ENCODE results near the gene UNC13B.

The UNC13B gene

GRCh38 chr9:35353731-35354365, 192.0 kb downstream of the UNC13B start:
- no peak for DNase-seq (ENCODE audit: low spot score)
- CTCF ChIA-PET = interaction anchor here (0.6 kb wide), 1 partner anchor 717 kb away, joined by 3 read pairs; no protein-coding TSS in a partner anchor
- no peak overlapping the region for H3K27ac ChIP-seq
- TF ChIP-seq CTCF (conservative IDR thresholded peaks at IDR 0.05; ENCODE audit: low read depth) = no peak
- POLR2A ChIA-PET (ENCODE audit: low non-redundant PET) = no interaction called here

- ChIA-PET POLR2A (ENCODE audit: low non-redundant PET) (interaction anchor here (0.6 kb wide), 1 partner anchor 13 kb away, joined by 3 read pairs; no protein-coding TSS in a partner anchor), CTCF (interaction anchor here (0.6 to 1.2 kb wide), 6 partner anchors 8 to 995 kb away, joined by 3 read pairs; no protein-coding TSS in a partner anchor)
- no peak for DNase-seq (ENCODE audit: low spot score)
- H3K27ac ChIP-seq = no peak overlapping the region
- TF ChIP-seq CTCF (conservative IDR thresholded peaks at IDR 0.05; ENCODE audit: low read depth) = no peak
These were observed 194.1 kb downstream of the UNC13B start for GRCh38 chr9:35355939-35356338.

- no peak for DNase-seq (ENCODE audit: low spot score)
- TF ChIP-seq CTCF (conservative IDR thresholded peaks at IDR 0.05; ENCODE audit: low read depth) = no peak
- ChIA-PET POLR2A (ENCODE audit: low non-redundant PET) (no interaction called here), CTCF (interaction anchor here (0.7 kb wide), 2 partner anchors 9 to 196 kb away, joined by 3 to 6 read pairs; partner anchors contain the start of gene UNC13B)
- no peak overlapping the region for H3K27ac ChIP-seq
These were observed 195.3 kb downstream of the UNC13B start for GRCh38 chr9:35357116-35357515.

- ChIA-PET CTCF (interaction anchor here (0.7 to 0.9 kb wide), 3 partner anchors 9 to 239 kb away, joined by 3 to 6 read pairs (median 3); partner anchors contain the start of gene UNC13B), POLR2A (ENCODE audit: low non-redundant PET) (no interaction called here)
- TF ChIP-seq CTCF (conservative IDR thresholded peaks at IDR 0.05; ENCODE audit: low read depth) = no peak
- H3K27ac ChIP-seq = no peak overlapping the region
- DNase-seq (ENCODE audit: low spot score) = no peak
These were observed 196.0 kb downstream of the UNC13B start for GRCh38 chr9:35357826-35358225.

GRCh38 chr9:35364817-35365585, 203.2 kb downstream of the UNC13B start:
- no peak overlapping the region for H3K27ac ChIP-seq
- TF ChIP-seq CTCF (conservative IDR thresholded peaks at IDR 0.05; ENCODE audit: low read depth) = no peak
- ChIA-PET CTCF (interaction anchor here (1.6 kb wide), 1 partner anchor 9 kb away, joined by 3 read pairs; no protein-coding TSS in a partner anchor), POLR2A (ENCODE audit: low non-redundant PET) (no interaction called here)
- DNase-seq (ENCODE audit: low spot score) = no peak

GRCh38 chr9:35366627-35367026, 204.8 kb downstream of the UNC13B start:
- no peak overlapping the region for H3K27ac ChIP-seq
- DNase-seq (ENCODE audit: low spot score) = no peak
- ChIA-PET POLR2A (ENCODE audit: low non-redundant PET) (no interaction called here), CTCF (interaction anchor here (1.6 kb wide), 1 partner anchor 11 kb away, joined by 3 read pairs; no protein-coding TSS in a partner anchor)
- TF ChIP-seq CTCF (conservative IDR thresholded peaks at IDR 0.05; ENCODE audit: low read depth) = no peak

Data from RWPE1 (cell line).